ENCODE measurements around the gene KDM4C. TPM values are rescaled to one million over a fixed set of nuclear protein-coding genes. Genes with fewer than 3 reads are reported as not detected.

KDM4C gene
- total RNA-seq, 1 donor from 2014 or later: 48.4 TPM

DNA sequence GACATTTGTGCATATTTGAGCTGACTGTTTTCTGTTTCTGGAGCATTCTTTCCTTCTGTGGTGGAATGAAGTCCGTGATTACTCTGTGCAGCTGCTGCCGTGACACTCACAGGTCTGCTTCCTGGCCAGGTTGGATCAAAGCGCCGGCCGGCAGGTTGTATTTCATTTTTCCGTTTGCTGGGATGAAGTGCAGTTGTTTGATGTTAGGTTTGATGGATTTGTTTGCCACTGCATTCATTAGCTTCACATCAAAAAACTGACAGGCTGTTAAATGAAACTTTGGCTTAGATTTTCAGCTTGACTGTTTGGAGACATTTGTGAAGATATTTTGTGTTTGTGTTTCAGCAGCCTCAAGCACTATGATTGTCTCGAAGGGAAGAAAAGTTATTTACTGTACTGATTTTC is 140.1 kb downstream of the KDM4C start:
- intact Hi-C loops (cut with micrococcal nuclease): loop anchor here (10.0 kb wide), 3 partner anchors 193 to 1077 kb away; no protein-coding TSS in a partner anchor

DNA sequence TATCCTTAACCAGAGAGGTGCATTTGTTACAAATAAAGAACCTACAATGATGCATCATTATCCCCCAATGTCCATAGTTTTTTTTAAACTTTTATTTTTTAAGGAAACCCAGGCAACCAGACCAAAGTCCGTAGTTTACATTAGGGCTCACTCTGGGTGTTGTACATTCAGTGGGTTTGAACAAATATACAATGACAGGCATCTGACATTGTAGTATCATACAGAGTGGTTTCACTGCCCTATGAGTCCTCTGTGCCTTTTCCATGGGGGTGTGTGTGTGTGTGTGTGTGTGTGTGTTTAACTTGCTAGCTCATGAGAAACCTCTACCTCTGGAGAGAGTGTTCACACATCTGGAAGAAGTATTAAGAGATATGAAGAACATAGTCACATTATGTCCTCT is 141.5 kb downstream of the KDM4C start:
- intact Hi-C loops (cut with micrococcal nuclease): loop anchor here (10.0 kb wide), 3 partner anchors 194 to 1076 kb away; no protein-coding TSS in a partner anchor

DNA sequence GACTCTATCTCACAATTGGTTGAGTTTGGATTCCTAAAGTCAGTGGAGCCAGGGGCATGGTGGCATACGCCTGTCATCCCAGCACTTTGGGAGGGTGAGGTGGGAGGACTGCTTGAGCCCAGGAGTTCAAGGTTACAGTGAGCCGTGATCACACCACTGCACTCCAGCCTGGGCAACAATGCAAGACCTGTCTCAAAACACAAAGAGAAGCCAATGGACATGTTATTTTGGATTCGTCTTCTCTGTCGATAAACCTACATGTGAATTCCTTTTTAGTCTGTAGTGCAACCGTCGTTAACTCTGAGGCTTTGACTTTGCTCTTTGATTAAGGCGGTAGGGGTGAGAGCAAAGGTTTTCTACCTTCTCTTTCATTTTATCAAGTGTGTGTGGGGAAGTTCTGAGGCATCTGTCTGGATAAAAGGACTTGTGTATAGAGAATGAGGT is 142.7 kb downstream of the KDM4C start:
- intact Hi-C loops (cut with micrococcal nuclease): no loop called here

DNA sequence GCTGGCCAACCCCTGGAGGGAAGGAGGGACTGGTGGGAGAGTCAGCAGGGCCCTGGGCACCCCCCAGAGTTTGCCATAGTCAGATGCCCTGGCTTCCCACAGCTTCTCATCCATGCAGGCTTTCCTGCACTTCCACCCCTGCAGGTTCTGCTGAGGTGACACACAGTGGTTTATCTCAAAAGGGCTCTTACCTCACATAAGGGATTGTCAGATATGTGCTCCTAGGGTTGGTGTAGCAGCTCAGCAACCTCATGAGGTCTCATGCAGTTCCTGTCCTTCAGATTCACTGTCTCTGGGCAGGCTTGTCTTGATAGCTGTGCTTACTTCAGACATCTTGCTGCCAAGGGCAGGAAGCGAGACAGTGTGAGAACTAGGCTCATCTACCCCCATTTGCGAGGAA is 143.4 kb downstream of the KDM4C start:
- intact Hi-C loops (cut with micrococcal nuclease): no loop called here

DNA sequence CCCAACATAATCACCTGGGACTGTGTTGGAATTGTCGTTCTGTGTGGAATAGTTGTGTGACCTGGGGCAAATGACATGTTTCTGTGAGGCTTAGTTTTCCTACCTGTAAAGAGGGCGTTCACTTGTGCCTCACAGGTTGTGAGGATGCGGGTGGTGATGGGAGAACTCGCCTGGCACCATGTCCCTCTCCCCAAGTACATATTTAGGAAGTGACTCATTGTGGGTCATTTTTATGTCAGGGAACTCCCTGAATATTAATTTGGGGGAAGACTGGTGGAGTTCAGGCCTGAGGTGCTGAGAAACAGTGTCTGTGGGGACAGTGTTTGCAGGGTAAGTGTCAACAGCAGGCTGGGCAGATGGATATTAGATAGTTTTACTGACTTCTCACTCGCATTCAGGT is 144.7 kb downstream of the KDM4C start:
- intact Hi-C loops (cut with micrococcal nuclease): no loop called here

DNA sequence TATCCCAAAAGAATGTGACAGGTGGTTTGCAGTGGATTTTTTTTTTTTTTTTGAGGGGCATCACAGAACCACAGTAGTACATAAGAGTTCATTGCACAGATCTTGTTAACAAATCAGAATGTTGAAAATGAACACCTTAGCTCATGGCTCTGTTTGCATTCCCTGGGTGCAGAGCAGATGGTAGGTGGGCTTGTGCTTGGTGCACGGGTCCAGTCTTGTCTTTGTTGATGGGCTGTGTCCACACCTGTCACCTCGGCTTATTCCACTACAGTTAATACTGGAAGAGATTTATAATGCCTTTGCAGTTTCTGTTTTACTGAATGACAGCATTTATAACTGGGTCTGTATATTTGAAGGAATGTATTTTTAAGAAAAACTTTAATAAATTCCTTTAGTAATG is 146.6 kb downstream of the KDM4C start:
- intact Hi-C loops (cut with micrococcal nuclease): no loop called here

DNA sequence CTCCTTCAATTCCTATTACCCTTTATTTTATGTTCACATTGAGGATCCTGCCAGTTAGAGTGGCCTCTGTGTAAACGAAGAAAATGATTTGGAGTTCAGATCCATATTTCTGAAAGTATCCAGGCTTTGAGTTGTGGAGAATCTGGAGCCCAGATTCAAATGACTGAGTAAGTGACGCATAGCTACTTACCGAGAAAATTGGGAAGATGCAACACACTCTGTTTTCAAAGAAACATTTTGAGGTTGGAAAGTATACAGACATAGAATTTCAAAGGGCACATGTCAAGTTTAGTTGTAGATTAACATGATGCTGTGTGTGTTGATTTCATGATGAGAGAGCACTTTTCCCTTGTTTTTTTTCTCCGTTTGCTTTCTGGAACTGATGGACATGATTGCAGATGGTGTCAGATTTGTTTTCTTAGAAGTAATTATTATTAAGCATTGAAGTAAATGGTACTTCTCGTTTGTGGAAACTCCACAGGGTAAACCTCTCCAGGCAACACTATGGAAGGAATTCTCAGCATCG is 148.1 kb downstream of the KDM4C start:
- intact Hi-C loops (cut with micrococcal nuclease): no loop called here

DNA sequence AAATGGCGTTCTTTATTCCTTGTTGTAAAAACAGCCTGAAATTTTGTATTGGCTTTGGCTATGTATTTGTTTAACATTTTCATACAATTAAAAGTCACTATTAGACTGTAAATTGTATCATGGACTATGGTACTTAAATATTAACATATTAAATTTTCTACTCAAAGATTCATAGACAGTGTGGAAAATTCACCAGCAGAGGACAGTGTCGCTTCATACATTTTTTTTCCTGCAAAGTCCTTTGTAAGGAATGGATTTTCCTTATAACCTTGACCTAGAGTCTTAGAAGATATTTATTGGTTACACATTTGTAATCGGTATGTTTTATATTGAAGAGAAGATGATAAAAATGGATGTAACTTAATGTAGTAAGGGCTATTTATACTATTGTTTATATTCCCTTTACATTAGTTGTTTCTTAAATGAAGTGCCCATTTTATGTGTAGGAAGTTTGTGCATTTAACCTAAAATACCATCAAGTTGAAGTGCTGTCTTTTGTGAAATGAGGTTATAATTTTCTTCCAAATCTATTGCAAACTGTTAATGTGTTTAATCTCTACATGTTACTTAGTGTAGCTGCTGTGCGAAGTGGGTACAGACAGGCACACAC is 150.1 kb downstream of the KDM4C start:
- intact Hi-C loops (cut with micrococcal nuclease): no loop called here

DNA sequence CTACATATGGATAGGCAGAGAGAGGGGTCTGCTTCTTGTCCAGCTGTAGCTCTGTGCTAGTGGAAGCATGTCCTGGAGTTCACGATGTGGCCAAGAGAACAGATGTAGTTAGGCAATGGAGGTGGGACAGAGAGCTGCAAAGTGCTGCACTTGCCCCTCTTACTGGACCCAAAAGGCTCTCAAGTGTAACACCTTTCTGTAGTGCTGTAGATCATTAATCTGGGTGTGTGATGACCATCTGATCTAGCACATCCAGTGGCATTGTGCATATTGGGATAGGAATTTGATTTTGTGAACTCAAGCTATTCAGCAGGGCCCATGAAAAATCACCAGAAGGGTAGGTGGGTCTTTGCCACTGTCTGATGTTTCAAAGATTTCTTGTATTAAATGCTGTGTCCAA is 151.4 kb downstream of the KDM4C start:
- intact Hi-C loops (cut with micrococcal nuclease): no loop called here

DNA sequence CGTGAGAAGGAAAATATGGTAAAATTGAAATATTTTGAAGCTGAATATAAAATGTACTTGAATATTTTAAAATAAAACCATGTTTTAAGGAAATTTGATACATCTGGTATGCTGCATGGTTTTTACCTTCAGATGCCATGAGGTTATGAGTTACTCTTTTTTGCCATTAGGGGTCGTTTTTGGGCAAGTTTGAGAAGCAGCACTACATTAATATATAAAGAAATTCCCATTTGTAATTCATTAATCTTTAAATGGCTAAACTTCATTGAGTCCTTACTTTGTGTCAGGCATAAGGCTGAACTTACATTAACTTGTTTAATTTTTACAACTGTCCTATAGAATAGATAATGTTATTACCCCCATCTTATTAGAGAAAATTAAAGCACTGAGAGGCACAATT is 152.3 kb downstream of the KDM4C start:
- intact Hi-C loops (cut with micrococcal nuclease): no loop called here

DNA sequence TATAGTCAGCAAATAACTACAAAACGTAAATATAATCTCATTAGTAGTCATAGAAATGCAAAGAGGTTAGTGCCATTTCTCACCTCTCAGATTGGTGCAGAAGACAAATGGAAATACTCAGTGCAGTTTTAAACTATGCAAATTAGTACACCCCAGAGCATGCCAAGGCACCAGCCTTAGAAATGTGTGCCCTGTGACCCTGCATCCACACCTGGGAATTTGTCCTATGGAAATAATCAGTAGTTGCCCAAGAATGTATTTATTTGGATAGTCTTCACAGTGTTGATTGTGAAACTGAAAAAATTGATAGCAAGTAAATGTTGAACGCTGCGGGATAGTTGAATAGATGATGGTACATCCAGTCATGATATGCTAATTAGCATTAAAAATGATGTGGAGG is 152.7 kb downstream of the KDM4C start:
- intact Hi-C loops (cut with micrococcal nuclease): no loop called here

DNA sequence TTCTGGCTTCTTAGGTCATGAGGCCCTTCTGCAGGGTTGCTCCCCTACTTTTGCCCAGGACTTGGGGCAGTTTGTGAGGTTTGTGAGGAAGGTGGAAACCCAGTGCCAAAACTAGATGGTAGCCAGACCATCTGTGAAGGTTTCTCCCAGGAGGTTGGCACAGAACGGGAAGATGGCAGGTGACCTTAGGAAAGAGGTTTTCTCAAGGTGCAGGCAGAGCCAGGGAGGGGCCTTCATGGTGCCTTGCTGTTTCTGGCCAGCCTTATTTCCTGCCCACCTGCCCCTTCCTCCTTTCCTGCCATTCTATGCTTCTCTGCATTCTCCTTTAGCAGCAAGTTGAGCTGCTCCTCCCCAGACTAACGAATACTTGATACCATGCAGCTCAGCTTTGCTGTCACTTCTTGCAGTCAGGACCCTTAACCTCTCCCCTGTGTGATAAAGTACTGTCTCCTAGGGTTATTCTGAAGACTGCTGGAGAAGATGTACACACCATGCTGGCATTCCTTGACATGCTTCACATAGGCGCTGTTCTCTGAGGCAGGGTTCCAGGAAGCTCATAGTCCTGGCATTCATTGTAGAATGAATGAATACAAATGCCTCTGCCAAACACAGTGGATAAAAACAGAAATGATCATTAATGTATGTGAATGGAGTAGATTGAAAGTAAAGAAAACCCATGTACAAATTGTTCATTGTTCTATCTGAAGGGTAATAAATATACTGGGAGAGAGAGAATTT is 154.3 kb downstream of the KDM4C start:
- intact Hi-C loops (cut with micrococcal nuclease): no loop called here

DNA sequence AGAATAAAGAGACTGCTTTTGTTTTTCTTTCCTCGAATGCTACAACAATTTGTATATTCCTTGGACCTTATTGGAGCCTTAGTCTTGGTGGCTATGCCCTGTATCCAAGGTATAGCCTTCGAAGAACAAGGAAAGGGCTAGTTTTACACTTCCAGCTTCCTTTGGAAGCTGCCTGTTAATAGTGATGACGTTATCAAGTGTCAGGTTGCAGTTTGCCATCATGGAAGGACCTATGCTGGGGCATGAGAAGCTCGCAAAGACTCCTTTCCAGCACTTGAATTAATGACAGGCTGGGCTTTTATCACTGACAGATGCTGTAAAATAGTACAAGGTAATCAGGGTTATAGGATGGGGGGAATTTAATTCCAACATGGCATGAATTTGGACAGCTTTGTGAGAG is 157.9 kb downstream of the KDM4C start:
- intact Hi-C loops (cut with micrococcal nuclease): no loop called here

DNA sequence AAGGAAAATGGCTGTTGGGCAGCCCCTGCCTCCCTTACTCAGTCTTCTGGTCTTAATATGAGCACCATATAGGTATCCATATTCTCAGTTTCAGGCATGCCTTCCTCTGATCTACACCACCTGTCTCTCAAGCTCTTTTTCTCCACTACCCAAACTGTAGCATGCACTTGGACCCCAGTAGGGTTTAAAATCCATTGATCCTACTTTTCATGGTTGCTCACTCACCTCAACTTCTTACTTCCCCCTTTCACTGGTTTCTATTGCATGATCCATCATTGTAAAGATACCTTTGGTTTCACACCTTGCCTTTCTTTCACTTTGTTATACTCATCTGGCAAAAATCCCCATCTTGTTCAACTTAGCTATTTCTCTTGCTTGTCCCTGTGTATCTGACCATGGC is 159.4 kb downstream of the KDM4C start:
- intact Hi-C loops (cut with micrococcal nuclease): no loop called here

DNA sequence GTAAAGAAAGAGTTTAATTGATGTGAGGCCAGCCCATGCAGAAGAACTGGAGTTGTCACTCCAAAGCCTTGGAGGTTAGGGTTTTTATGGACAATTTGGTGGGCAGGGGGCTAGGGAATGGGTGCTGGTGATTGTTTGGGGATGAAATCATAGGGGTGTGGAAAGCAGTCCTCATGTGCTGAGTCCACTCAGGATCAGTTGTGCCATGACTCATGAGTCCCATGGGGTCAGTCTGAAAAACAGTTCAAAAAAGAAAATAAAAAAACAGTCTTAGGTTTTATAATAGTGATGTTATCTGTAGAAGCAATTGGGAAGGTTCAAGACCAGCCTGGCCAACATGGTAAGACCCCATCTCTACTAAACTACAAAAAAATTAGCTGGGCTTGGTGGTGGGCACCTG is 162.3 kb downstream of the KDM4C start:
- intact Hi-C loops (cut with micrococcal nuclease): no loop called here

DNA sequence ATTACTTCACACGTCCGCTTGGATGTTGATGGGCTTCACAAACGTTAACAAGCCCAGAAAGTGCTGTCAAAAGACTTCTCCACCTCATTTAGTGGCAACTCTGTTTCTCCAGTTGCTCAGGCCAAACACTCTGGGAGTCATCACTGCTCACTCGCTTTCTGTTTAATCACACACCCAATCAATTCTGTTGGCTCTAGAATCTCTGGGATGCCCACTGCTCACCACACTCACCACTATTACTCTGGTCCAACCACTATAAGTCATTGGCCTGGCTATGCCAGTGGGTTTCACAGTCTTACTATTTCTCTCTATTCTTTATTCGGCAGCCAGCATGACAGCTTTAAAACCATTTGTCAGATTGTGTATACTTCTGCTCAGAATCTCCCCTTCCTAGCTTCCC is 163.5 kb downstream of the KDM4C start:
- intact Hi-C loops (cut with micrococcal nuclease): no loop called here

DNA sequence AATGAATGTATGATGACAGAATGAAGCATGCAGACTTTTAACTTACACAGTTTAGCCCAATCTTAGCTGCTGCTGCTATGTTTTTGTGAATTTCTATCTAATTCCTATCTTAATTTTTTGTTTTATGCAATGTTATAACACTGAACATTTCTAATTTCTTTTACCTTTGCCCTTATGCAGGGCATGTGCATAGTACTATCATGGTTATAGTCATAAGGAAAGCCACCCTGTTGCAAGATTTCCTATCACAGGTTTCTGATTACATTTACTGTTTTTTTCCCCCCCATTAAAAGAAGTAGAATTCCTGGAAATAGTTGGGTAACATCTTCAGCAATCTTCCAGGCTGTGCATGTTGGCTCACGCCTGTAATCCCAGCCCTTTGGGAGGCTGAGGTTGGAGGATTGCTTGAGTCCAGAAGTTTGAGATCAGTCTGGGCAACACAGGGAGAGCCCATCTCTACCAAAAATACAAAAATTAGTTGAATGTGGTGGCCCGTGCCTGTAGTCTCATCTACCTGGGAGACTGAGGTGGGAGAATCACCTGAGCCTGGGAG is 164.4 kb downstream of the KDM4C start:
- intact Hi-C loops (cut with micrococcal nuclease): no loop called here

DNA sequence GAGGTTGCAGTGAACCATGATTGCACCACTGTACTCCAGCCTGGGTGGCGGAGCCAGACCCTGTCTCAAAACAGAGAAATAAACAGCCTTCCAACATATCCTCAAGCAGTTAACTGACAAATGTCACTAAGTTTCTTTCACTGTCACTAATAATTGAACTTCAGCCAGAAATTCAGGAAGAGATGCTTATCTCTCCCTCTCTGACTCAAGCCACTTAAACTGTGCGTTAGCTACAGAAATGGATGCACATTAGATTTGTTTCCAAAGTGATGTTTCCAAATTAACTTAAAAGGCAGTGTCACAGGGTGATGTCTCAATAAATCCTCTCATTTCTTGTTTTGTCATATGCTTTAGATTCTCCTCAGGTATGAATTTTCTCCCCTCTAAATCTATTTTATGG is 164.9 kb downstream of the KDM4C start:
- intact Hi-C loops (cut with micrococcal nuclease): no loop called here

DNA sequence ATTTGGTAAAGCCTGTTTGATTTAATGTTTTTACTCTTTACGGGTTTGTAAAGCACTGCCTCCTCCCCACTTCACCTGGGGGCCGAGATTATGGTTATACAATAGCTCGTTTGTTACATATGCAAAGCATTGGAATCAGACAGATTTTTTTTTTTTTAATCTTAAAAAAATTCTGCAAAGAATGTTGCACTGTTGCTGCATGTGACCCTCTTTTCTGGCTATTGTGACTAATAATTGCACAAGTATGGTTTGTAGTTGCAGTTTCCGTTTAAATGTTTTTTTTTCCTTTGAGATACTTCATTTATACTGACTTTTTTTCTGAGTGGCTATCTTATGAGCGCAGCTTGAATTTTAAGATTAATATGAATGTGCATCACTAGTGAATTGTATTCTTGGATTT is 165.3 kb downstream of the KDM4C start:
- intact Hi-C loops (cut with micrococcal nuclease): no loop called here

DNA sequence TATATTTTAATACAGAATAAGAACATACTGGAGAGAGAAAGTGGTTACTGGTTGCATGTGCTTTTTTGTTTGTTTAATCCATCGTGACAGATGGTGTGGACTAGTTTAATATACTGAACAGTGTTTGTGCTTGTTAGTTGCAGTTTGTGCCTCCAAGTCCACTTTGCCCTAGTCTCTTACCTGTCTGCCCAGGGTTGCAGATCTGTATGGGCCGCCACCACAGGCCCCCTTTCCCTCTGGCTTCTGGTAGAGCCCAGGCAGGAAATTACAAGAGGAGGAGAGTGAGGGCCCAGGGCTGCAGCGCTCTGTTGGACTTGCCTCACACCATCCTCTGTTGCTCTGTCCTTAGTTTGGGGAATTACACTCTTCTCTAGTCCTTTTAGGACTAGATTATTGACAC is 166.4 kb downstream of the KDM4C start:
- intact Hi-C loops (cut with micrococcal nuclease): no loop called here

DNA sequence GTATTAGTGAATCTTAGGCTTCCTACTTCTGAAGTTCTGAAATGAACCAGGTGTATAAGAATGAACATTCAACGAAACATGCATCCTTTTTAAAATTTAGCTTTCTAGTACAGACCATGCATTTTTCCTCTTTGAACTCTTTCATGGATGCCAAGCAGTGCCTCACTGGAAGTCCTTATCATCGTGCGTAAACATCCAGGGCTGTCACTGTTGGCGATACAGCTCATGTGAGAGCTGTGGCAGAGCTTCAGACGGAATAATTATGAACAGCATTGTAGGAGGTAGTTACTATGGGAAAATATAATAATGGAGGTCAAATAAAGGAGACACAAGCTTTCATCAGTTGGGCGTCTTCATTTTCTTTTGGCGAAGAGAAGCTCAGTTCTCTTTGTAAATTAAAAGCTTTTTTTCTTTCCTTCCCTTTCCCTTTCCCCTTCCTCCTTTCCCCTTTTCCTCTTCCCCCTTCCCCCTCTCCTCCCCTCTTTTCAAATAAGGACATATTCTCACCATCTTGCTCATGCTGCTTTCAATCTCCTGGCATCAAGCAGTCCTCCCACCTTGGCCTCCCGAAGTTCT is 167.3 kb downstream of the KDM4C start:
- intact Hi-C loops (cut with micrococcal nuclease): no loop called here

DNA sequence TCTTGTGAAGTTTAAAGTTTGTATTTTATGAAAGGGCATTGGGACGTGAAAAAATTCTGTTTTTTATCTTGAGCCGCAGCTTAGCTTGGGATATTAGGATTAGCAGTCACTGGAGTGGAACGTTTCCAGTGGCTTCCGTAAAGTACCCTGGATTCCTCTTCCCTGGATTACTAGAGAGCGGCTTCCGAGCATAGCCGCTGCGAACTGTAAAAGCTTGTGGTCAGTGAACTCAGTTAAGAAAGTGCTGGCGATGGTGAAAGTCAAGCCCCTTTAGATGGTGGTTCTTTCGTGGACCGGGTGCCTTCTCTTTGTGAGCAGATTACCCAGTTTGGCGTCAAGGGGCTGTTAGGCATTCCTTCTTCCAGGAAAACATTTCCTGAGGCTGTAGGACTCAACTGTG is 168.1 kb downstream of the KDM4C start:
- intact Hi-C loops (cut with micrococcal nuclease): no loop called here
